HG03039 (cell line): Measurements from ENCODE around the gene SEMA3G.

ENCODE experiments used
- ATAC-seq: cut with Tn5 transposase; IDR thresholded peaks from one replicate; pipeline ENCODE4 v1.9.1; 2021; ENCODE audit warnings: mild to moderate bottlenecking, moderate library complexity; ENCODE audit not compliant: unreplicated experiment

The SEMA3G gene

DNA sequence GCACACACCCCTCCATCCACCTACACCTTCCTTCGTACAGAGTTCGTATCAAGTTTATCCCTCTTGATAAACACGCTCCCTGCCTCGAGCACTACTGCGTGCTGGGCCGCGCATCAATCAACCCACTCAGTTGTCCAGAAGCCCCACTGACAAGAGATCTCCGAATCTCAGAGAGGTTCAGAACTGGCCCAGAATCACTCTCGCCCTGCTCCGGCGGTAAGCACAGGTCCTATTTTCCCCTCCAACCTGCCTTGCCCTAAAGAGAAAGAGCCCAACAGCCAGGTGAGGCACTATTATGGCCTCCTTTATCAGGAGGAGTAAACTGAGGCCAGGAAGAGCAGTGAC, 10.0 kb upstream of the SEMA3G start:
- ATAC-seq, result no peak

DNA sequence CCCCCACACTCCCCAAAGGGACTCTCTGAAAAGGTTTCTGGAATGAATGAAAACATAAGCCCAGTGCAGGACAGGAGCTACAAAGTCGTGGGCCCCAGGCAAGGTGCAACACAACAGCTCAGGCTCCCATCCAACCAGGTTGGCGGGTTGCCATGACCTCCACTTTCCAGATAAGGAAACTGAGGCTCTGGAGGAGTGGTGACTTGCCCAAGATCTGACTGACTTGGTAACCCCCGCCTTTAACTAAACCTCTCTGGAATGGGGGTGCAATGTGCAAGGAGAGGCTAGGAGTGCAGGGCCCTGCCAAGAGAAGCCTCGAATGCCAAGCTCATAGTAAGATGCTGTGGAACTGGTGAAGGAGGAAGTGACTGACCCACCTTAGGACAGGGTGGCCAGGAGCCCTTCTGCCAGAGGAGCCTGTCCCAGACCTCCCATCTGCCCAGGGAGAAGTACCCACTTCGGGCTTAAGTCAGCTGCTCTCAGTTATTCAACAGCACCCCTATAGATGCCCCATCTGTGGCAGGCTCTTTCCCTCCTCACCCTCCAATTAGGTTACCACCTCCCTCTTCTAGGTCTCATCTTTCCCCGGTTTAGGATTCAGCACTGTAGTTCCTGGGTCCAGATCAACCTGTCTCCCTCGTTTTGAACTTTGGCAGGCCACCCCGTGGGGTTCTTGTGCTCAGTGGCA, 9.5 kb upstream of the SEMA3G start:
- ATAC-seq, result no peak

DNA sequence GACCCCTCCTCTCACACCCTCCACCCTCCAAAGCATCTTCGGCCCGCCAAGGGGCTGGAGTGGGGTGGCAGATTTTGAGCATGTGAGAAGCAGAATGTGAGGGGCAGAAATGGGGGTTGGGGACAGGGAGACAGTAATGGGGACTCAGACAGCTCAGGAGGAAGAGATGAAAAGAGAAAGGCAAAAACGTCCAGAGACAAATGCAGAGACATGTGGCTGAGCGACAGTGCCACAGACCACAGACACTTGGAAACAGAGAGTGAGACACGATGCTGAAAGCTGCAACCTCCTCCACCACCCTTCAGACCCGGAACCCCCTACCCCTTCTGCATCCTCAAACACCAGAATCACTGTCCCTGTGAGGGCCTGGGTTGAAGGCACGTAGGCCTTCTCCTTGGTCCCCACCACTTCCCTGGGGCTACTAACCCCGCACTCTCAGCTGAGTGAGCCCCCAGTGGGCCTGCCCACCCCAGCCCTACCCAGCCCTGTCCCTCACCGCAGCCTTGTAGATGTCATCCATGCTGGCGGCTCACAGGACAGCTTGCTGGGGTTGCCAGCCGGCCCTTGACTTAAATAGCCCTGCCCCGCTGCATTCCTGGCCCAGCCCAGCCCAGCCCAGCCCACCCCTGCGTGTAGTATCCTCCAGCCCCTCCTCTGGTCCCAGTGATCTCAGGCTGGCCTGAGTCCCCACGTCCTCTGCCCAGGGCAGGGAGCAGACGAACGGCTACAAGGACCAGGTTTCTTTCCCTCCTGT, 8.8 kb upstream of the SEMA3G start, which contains the start of gene TNNC1:
Gene TNNC1 (minus strand): TSS at position 546 of the 754 bp plus-strand sequence. CDS start 26 bp downstream, at position 520.
- ATAC-seq, result no peak

DNA sequence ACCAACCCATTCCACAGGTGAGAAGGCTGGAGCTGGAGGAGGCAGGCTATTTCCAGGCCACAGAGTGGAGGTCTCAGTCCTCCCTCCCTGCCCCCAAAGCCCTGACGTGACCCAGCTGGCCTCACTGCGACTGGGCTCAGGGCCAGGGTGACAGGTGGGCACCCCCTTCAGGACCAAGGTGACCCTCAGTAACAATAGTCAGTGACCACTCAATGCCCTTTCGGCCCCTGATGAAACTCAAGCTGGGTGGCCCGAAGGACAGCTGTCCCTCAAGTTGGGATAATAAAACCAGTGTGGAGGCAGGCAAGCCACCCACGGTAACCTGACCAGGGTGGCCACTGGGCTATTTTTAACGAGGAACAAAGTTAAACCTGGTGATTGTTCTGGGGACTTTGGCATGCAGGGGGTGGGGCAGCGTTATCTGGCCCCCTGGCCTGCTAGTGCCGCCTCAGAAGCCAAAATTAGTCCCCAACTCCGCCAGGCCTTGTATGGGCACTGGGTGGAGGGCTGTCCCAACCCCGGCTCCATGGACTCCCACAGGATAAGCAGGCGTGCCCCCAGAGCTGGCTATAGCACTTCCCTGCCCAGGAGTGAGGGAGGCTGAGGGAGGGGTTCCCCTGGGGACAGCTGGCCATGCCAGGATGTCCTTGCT, 7.8 kb upstream of the SEMA3G start:
- no peak for ATAC-seq

DNA sequence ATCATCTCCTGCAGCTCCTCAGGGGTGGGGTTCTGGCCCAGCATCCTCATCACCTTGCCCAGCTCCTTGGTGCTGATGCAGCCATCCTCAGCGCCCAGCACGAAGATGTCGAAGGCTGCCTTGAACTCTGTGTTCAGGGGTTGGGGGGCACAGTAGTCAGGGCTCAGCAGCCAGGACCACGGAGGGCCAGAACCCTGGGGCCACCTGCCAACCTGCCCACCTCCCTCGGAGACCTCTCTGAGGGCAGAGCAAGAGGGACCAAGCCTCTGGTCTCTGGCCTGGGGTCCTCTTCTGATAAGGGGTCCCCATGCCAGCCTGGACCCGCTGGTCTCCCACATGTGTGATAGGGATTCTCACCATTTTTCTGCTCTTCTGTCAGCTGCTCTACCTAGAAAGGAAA, 7.2 kb upstream of the SEMA3G start:
- no peak for ATAC-seq

DNA sequence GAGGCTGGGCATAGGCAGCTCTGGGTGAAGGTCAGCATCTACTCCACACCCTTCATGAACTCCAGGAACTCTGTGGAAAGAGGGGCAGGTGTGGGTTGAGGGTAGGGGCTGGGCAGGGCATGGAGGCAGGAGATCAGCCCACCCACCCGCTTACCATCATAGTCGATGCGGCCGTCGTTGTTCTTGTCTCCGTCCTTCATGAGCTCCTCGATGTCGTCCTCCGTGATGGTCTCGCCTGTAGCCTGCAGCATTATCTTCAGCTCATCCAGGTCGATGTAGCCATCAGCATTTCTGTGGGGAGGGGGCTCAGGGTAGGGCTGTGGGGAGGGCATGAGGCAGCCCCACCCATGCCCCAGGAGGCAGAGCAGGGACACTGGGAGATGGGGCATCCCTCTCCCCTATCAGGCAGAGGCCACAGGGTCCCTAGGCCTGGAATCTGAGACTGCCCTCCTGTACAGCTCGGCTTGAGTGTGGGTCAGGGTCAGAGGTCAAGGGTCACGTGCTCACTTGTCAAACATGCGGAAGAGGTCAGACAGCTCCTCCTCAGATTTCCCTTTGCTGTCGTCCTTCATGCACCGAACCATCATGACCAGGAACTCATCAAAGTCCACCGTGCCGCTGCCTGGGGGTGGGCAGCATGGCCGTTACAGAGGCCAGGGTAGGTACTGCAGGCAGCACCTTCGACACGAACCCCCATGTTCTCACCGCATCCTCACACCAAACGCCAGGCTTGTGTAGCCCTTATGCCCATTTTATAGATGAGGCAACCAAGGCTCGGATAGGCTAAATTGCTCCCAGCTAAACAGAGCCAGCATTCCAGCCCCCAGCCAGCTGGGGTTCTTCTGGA, 6.6 kb upstream of the SEMA3G start:
- ATAC-seq, result no peak

DNA sequence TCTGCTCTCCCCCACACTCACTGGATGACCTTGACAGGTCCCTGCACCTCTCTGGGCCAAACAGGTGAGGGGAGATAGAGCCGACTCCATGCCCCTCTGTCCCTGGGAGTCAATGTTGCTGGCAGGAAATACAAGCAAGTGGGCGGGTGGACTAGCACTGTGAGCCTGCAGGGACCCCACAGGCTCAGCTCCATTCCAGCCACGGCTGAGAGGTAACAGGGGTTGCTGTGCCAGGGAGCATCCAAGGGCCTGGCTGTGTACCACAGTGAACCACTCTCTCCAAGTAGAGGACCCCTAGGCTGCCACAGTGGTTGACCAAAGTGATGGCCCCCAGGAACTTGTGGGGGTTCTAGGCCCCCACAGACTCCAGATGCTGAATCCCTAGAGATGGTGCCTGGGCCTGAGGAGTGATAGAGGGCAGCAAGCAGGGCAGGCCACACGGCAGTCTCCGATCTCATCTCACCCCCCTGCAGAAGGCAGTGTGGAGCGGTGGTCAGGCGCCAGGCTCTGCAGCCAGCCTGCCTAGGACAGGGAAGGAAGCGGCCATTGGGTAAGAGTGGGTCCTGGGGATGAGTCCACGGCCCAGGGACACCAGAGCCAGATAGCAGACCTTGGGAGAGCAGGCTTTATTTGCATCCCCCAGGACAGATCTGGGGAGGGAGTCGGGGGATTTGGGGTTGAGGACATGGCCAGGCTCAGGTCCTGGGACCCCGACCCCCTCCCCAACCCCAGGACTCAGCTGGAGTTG, 5.8 kb upstream of the SEMA3G start:
- no peak for ATAC-seq

DNA sequence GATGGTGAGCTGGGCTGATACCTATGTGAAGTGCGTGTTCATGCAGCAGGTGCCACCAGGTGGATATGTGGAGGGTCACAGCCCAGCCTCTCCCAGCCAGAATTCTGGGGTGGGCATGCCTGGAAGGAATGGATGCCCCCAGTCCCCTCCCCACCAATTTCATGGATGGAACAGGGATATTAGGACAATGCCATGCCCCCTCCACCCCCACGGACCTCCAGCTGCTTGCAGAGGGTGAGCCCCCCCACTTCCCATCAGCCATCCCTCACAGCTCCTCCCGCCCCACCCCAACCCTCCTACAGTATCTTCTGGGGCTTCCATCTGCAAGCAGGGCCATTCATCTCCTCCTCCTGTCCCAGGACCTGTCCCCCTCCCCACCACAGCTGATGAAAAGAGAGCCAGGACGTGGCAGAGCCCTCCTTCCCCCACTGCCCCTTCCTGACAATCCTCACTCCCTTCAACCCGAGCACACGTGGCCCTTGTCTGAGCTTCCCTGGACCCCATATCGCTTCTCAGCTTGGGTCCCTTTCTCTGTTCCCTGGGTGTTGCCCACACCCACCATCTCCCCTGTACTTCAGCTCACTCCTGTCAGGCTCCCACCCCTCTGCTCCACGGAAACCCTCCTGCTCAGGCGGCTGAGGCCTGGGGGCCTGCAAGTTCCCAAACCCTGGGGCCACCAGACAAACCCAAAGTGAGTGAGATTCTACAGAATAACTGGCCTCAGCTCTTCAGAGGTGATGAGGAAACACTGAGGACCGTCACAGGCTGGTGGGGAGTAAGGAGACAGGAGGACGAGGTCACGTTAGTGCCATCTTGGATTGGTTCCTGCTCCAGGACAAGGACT, 2.8 kb upstream of the SEMA3G start:
- no peak for ATAC-seq

DNA sequence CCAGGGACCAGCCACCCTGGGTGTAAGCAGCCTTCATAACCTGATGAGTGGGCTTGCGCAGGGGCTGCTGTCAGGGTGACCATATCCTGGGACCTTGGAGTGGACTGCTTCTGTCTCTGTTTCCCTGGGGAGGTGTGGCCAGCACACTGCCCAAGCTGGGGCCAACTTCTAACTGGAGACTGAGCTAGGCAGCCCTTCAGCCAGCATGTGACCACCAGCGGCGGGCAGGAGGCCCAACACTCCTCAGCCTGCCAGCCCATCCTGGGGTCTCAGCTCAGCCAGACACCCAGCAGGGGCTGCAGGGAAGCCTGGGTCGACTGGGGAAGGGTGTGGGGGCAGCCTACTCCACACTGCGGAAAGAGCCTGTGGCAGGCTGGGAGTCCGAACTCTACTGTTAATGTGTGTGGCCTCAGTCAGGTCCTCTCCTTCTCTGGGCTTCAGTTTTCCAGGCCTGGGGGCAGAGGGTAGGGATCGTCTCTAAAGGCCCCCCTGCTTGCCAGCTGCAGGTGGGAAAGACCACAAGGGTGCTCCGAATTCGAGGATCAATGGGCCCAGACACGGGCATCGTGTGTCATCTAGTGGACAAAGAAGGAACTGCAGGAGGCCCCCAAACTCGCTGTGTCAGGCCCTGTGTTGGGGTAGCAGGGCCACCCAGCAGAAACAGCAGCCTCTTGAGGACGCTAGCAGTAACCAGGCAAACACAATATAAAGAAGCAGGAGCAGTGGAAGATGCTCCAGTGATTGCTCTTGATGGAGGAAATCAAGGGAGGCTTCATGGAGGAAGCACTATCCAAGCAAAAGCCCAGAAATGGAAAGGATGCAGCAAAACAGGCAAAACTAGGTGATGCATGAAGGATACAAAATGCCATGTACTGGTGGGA, 2.0 kb upstream of the SEMA3G start:
- ATAC-seq, result no peak

DNA sequence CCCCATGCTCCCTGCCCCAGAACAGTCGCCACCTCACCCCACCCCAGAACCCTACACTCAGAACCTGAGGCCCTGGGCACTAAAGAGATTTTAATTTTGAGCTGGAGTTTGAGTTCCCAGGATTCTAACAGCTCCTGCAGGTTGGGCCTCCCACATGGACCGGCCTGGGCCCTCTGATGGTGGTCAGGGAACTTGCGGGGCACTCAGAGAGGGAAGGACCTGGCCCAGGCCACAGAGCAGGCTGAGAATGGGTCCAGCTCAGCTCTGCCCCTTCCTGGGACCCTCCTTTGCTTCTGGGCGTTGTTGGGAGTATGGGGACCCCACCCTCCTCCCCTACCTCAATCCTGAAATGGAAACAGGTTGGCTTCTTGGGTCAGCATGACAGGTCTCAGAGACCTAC, 1.1 kb upstream of the SEMA3G start:
- ATAC-seq, result no peak

DNA sequence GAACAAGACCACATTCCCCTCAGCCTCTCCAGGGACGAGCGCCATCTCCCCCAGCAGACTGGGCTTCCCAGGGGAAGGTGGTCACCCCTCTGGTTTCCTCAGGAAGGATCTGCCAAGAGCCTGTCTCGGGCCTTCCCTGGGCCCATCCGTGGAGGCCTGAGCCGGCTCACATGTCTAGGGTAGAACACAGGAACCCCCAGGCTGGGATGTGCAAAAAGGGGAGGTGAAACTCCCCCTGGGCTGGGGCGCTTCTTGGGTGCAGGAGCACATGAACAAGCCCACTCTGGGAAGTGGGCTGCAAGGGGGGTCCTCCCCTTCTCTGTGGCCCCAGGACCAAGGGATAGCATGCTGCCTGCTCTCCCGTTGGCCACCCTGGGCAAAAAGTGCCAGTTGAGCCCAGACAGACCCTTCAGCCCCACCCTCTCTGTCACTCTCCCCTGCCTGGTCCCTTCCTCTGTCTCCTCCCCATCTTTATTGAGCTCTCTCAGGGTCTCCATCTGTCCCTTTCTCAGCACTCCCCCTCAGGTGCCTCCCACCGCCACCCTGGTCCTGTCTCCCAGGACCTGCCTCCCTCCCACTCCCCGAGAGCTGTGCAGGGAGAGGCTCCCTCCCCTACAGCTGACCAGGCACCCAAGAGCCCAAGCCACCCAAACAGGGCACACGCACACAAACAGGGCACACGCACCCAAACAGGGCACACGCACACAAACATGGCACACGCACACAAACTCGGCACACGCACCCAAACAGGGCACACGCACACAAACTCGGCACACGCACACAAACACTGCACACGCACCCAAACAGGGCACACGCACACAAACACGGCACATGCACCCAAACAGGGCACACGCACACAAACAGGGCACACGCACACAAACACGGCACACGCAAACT, 864 bp downstream of the SEMA3G start:
- ATAC-seq, result no peak

DNA sequence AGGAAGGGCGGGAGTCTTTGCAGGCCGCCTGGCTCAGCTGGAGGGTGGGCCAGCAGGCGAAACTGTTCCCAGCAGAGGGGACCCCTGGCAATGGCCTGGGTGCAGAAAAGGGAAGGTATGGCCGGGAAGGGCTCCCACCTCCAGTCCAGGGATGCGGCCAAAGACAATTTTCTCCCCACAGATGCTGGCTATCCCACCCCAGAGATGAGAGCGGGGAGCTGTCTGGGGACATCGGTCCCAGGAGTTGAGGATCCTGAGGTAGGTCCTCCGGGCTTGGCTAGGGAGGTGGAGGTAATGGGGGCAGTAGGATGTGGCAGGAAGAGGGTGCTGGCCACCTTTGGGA, 1.7 kb downstream of the SEMA3G start:
- ATAC-seq, result no peak

DNA sequence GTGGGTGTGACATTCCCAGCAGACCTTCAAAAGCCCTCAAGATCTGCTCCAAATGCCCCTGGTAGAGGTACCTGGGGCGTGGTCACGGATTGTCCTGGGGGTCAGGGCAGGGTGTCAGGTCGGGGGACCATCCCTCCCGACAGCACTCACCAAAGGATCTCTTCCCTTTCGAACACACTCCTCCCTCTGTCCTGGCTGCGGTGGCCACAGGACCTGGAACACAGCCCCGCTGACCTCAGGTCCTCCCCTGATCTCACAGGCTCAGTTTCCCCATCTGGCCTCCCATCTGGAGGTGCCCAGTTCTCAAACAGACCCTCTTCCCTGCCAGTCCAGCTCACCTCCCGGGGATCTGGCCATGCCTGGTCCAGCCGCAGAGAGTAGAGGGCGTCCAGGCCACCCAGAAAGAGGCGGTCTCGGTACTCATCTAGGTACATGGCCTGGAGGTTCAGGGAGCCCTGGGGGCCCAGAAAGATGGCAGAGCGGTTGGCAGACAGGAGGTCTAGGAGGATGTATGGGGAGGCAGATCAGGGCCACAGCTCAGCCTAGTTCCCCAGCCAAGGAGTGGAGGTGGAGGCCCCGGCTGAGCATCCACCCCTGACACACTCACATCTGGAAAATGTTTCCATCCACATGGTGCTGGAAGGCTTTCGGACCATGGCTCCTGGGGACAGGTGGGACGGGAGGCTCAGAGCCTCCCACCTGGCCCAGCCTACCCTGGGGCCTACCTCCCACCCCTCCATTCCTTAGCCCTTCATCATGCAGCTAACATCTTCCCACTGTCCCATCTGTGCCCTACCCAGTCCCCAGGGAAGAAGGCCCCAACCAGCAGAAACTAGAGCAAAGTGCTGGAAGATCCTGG, 2.3 kb downstream of the SEMA3G start:
- no peak for ATAC-seq

DNA sequence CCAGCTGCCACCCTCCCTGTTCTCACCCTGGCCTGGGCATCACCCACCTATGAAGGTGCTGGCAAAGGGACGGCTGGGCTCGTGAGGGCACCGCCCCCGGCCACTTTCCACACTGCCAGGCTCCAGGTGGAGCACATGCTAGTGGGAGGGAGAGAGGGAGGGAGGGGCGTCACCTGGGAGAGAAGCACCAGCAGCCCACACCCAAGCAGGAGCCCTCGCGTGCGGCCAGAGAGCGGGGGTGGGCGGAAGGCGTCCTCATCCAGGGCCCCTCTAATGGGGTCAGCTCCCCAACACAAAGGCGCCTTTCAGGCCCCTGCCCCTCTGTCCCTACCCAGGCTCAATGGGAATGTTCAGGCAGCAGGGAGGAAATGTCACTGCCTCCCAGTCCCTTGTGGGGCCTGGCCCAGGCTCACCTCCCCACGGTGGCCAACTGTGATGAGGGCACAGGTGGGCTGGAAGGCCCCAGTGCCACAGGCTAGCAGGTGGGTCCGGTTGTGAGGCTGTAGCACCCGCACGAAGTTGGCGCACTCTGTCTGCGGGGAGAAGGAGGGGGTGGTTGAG, 3.1 kb downstream of the SEMA3G start:
- no peak for ATAC-seq

DNA sequence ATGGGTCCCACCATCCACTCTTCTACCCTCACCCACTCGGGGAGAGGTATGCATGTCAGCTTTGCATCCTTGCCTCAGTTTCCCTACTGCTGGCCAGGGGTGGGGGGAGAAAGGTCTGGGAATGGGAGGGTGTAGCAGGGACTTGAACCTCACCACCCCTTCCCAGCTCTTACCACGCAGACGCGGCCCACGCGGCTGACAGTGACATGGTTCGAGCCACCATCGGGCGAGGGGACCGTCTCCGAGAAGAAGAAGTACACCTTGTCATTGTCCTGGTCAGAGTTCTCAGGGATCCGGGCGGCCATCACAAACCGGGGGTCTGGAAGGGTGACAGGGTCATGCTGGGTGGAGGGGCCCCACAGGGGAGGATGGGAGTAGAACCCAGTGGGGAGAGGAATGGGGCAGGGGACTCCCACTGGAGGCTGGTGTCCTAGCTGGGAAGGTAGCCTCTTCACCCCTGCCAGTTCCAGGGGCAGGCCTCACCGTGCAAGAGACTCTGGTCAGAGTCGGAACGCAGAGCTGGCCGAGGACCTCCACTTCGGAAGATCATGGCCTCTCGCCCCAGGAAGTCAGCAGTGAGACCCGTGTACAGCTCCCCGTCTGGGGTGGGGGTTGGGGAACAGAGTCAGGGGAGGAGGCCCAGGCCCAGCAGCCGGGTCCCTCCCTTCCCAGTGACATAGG, 3.7 kb downstream of the SEMA3G start:
- ATAC-seq, result no peak

DNA sequence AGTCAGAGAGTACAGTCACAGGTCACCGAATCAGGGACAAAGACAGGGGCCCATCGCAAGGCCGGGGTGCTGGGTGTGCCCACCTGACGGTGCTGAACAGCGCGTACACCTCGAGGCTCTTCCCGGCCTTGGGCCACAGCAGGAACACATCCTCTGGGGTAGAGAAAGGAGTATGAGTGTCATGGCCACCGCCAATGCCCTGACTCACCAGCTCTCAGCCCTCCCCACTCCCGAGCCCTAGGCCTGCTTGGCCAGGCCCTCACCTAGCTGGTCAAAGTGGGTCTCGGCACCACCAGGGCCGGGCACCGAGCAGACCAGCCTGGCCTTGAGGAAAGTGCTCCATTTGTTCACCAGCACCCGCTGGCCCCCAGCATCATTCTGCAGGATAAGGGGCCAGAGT, 4.2 kb downstream of the SEMA3G start:
- no peak for ATAC-seq
